ENCODE data around the gene DNTTIP2.
"Not testable (repeated sequence)": the region's sequence is repeated elsewhere in the genome, so short reads cannot be mapped to it uniquely, and the experiment has no call there.

The DNTTIP2 gene

GRCh38 chr1:93878889-93879586 lies at the start of gene DNTTIP2:
Gene DNTTIP2 (minus strand): TSS chr1:93879206. CDS start chr1:93879148, 58 bp downstream.
- DNase-seq (ENCODE audit: low read depth): peak; percentile 87

GRCh38 chr1:93925206-93925605 lies 46.2 kb upstream of the DNTTIP2 start:
- no peak for DNase-seq (ENCODE audit: low read depth)

GRCh38 chr1:93919780-93920179 lies 40.8 kb upstream of the DNTTIP2 start:
- DNase-seq (ENCODE audit: low read depth): no peak

- no peak for DNase-seq (ENCODE audit: low read depth)
These were observed 38.3 kb upstream of the DNTTIP2 start for GRCh38 chr1:93917302-93917701.

GRCh38 chr1:93910880-93911279 lies 31.9 kb upstream of the DNTTIP2 start:
- DNase-seq (ENCODE audit: low read depth): not testable (repeated sequence)

GRCh38 chr1:93910305-93910704 lies 31.3 kb upstream of the DNTTIP2 start:
- no peak for DNase-seq (ENCODE audit: low read depth)

GRCh38 chr1:93909146-93910050 lies 30.4 kb upstream of the DNTTIP2 start, which contains the start of gene GCLM:
Gene GCLM (minus strand): TSS chr1:93909430. CDS start chr1:93909163, 267 bp downstream.
- DNase-seq (ENCODE audit: low read depth): peak; percentile 94

GRCh38 chr1:93908394-93909145 lies 29.6 kb upstream of the DNTTIP2 start:
- DNase-seq (ENCODE audit: low read depth): no peak

- DNase-seq (ENCODE audit: low read depth): peak; percentile 57
These were observed 28.7 kb upstream of the DNTTIP2 start for GRCh38 chr1:93907718-93908117.

- no peak for DNase-seq (ENCODE audit: low read depth)
These were observed 27.5 kb upstream of the DNTTIP2 start for GRCh38 chr1:93906480-93906879.

GRCh38 chr1:93905734-93906133 lies 26.7 kb upstream of the DNTTIP2 start:
- peak; percentile 78 for DNase-seq (ENCODE audit: low read depth)

GRCh38 chr1:93905051-93905450 lies 26.0 kb upstream of the DNTTIP2 start:
- DNase-seq (ENCODE audit: low read depth): no peak

- no peak for DNase-seq (ENCODE audit: low read depth)
These were observed 25.2 kb upstream of the DNTTIP2 start for GRCh38 chr1:93904228-93904627.

- DNase-seq (ENCODE audit: low read depth): no peak
These were observed 21.9 kb upstream of the DNTTIP2 start for GRCh38 chr1:93900723-93901504.

GRCh38 chr1:93899543-93900207 lies 20.7 kb upstream of the DNTTIP2 start:
- DNase-seq (ENCODE audit: low read depth): no peak

- peak; percentile 40 for DNase-seq (ENCODE audit: low read depth)
These were observed 9.9 kb upstream of the DNTTIP2 start for GRCh38 chr1:93888900-93889299.

- no peak for DNase-seq (ENCODE audit: low read depth)
These were observed 3.3 kb upstream of the DNTTIP2 start for GRCh38 chr1:93882269-93882668.

GRCh38 chr1:93880731-93881130 lies 1.7 kb upstream of the DNTTIP2 start:
- peak; percentile 44 for DNase-seq (ENCODE audit: low read depth)

- no peak for DNase-seq (ENCODE audit: low read depth)
These were observed 511 bp downstream of the DNTTIP2 start for GRCh38 chr1:93878501-93878888.

GRCh38 chr1:93877529-93877928 lies 1.5 kb downstream of the DNTTIP2 start:
- DNase-seq (ENCODE audit: low read depth): no peak

GRCh38 chr1:93876244-93876643 lies 2.8 kb downstream of the DNTTIP2 start:
- no peak for DNase-seq (ENCODE audit: low read depth)

Data from amniotic epithelial cell (primary cell).